Stimulated activated CD8-positive, alpha-beta memory T cell treated with anti-CD3 and anti-CD28 coated beads, Interleukin-12 subunit alpha, Interleukin-12 subunit beta, amount 100 ng/mL, for 24 hours (primary cell): ENCODE measurements around the gene PRG2.
A peak's percentile ranks its signal among the peaks of the same experiment; 100 is the strongest.

ENCODE experiments used
- DNase-seq: peaks from one replicate; pipeline ENCODE4 v3.0.0-alpha.2; 2020; ENCODE audit errors: extremely low read depth

PRG2 gene, protein sequence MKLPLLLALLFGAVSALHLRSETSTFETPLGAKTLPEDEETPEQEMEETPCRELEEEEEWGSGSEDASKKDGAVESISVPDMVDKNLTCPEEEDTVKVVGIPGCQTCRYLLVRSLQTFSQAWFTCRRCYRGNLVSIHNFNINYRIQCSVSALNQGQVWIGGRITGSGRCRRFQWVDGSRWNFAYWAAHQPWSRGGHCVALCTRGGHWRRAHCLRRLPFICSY

DNA sequence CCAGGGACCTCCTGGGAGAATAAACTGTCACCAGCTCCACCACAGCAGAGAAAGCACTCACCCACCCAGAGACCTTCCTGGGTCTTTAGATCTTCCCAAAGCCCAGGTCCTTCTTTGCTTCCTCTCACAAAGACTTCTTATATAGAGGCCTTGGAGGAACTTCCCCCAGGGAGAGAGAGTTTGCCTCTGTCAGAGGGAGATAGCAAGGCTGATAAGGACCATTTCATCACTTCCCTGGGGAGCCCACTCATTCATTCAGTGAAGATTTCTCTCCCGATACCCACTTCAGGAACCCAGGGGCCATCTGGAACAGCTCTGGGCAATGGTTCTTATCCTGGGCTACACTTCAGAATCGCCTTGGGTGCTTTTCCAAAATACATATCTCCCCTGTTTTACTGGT is at the start of gene PRG2:
Gene PRG2 (minus strand): TSS at position 116 of the 400 bp plus-strand sequence. CDS start 706 bp downstream, outside the sequence.
- no peak for DNase-seq

DNA sequence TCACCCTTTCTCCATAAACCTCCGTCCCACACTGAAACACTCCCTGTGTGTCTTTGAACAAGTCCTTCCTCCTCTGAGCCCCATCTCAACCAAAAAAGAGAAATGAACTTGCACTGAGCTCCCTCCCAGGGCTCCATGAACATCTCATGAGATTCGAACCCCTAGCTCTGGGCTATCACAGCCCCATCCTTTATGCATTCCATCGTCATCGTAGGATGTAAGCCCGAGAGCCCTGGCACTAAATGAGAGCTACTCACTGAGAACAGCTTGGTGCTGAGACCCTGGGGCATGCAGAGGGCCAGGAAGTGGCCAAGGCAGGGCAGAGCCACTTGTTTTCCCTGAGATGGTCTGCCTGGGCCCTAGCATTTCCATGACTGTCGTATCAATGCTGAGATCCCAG is 49.3 kb upstream of the PRG2 start:
- no peak for DNase-seq

DNA sequence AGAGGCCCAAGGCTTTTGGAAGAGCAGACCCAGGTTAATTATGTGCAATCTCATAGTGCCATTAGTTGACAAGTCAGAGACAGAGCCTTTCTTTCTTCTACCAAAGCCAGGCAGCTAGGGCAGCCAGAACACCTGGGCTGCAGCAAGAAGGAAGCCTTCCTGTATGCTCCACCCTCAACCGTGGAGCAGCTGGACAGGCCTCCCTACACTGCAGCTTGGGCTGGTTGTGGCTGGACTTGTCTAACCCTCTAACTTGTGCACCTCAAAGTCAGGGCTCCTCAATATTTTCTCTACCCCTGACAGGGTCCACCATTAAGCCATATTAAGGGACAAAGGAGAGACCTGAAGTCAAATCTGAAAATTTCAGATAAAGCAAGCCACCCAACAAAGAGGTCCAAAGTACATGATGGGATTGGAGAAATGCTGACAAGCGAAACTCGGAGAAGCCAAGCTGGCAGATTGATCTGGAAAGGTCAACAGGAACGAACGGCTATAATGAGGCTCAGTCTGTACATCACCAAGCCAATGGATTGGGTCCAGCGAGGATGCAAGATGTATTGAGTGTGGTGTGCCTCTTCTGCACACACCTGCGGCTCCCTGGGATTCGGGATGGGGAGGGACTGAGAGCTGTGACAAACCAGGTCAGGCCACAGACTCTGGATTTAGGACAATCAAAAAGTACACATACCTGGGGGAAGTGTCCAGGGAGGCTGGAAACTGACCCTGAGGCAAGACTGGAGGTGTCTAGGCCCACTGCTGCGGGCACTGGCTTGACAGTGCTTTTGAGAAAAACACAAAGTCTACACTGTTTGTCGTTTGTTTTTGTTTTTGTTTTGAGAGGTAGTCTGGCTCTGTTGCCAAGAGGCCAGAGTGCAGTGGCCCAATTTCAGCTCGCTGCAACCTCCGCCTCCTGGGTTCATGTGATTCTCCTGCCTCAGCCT is 48.2 kb upstream of the PRG2 start:
- DNase-seq = no peak

DNA sequence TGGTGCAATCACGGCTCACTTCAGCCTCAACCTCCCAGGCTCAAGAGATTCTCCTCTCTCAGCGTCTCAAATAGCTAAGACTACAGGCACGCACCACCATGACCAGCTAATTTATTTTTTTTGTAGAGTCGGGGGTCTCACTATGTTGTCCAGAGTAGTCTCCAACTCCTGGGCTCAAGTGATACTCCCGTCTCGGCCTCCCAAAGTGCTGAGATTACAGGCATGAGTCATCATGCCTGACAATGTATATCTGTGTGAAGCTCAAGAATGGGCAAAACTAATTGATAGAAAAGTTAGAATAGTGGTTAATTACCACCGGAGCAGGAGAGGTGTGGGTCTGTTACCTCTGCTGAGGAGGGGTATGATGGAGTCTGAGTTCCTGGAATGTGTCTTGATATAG is 45.6 kb upstream of the PRG2 start:
- no peak for DNase-seq

DNA sequence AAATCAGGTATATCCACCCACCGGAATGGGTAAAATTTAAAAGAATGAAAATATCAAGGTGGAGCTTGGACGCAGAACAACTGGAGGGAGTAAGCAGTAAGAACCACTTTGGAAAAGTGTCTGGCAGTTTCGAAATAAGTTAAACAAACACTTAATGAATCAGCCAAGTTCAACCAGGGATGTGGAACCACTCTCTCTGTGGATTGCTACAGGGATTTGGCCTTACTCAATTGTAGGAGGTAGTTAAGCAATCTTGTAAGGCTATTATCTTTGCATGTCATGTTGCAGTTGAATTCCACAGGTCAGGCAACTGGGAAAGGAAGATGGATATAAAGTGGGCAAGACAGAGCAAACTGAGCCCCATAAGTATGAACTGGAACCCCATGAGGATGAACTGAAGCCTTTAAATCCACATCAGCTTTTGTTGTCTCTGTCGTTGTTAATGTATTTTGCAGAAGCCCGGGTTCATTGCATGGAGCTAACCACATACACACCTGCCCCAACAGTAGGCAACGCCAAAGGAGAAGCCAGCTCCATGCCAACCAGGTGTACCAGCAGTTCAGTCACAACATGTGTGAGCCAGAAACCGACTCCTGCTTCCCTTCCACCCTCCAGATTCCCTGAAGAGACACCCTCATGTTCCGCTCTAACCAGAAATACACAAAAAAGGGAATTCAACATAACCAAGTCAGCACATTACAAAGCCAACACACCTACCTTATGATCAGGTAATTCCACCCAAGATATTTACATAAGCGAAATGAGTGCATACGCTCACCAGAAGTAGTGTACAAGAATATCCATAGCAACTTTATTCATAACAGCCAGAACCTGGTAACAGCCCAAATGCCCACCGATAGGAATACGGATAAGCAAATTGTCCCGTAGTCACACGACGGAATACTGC is 44.4 kb upstream of the PRG2 start:
- DNase-seq = no peak

DNA sequence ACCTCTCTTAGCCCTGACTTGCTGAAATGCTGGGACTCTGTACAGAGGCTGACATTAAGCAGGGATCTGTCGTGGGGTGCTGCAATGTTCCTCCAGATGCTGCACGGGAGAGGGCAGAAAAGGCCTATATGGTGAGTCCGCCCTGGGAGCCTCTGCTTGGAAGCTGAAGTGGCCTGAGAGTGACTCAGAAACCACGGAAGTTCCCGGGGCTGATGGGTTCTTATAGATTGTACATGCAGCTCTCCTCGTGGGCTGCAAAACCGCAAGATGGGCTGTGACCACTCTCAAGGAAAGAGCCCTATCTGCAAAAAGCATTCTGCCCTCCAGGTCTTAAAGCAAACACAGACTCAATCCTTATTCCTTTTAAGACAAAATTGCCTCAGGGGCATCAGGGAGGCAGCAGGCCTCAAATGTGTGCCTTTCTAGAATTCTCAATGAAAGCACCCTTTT is 42.3 kb upstream of the PRG2 start:
- no peak for DNase-seq

DNA sequence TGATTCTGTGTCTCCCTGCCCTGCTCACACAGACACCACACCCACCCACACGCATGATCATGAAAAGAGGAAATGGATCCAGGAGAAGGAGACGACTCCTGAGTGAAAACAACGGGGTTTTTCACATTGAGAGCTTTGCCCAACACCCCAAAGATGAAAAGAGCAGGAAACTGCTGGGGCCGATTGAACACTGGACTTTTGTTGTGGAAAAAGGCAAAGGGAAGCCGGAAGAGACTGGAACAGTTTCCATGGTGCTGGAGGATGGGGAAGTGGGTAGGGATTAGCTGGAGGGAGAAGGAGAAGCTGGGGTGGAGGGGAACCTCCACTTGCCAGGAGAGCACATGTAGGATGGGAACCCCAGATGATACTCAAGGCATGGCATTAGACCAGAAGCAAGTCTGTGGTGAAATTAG is 41.7 kb upstream of the PRG2 start:
- DNase-seq = no peak

DNA sequence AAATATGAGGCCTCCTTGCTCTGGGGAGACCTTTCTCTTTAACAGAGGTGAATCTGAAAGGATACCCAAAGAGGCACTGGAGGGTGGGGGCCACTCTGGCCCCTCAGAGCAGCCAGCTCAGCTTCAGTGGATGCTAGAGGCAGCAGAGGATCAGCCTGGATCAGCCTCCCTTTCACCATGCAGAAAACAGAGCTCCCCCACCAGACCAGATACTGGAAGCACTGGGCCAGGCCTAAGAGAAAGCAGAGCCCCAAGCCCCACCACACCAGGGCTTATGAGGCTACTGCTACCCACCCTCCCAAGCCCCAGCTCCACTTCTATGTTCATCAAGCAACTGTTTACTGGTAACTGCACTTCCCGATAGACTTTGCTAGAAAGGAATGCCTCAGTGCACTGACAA is 40.5 kb upstream of the PRG2 start:
- no peak for DNase-seq

DNA sequence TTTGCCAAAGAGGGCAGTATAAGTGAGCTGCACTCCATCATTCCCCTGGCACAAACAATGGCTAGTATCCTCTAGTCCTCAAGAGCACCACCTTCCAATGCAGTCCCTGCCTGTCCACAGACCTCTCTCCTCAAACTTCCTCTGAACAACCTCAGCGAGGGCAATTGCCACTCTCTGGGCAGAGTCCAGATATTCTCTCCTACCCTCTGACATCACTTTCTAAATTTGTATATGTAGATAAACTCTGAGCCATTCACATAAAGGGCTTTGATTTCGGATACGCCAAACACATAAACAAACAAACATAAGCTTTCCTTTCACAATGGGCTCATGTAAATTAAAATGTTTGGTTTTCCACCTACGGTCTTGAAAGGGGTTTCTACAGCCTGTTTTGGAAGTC is 39.5 kb upstream of the PRG2 start:
- DNase-seq = no peak

DNA sequence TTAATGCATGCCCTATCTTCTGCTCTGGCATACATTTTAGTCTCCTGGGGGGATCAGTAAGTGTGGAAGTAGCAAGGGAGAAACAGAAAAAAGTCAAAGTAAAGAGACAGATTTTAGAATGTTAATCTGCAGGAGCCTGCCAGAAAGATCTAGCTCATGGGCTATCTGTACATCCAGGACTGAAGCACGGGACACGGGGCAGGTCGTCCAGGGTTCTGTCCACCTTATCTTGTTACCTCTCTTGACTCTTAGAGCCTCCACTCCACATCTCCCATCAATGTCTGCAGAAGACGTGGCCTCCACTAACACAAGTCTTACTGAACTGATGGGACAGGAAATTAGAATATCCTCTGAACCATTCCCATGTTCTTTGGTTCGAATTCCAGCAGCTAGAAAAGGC is 38.2 kb upstream of the PRG2 start:
- DNase-seq = no peak

DNA sequence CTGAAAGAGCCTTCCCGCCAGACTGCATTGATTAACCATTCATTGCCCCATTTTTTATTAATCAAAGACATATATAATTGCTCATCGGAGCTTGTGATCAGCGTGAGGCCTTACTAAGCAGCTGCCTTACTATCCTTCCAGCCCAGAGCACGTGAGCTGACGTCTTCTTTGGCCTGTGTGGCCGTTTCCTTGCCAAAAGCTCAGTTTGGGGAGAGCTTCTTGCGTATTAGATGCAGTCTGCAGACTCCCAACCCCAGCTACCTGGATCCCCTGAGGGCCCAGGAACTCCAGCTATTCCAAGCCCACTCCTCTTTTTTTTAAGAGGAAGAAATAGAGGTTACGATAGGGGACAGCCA is 37.3 kb upstream of the PRG2 start:
- DNase-seq = no peak

DNA sequence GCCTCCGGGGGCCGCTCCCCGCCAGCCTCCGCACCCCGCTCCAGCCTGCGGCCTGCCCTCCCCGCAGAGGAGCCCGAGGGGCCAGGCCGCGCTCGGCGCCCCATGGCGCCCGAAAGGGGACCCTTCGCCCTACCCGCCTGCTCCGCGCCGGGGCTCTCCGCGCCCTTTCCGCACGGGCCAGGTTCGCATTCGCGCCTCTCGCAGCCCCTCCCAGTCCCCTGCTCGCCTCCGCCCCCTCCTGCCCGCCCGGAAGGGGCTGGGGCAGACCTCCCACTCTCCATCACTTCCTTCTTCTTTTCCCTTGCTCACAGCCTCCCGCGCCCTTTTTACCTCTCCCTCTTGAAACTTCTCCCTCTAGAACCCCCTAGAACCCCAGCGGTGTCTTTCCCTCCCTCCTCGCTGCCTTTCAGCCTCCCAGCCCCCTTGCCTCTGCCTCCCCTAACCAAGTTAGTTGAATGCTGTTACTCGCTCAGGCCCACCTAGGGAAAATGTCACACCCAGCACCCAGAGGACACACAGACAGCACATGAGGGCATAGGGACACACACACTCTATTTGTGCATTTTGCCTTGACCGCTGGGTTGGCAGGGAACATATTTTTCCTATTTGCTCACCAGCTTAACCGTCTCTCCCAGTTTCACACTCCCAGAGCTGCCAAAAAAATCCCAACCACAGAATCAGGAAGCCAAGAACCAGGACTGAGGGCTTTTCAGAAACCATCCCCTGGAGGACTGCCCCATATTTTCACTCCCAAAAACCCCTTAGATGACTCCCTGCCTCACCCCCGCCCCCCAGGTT is 36.7 kb upstream of the PRG2 start, which contains the start of gene SLC43A3:
Gene SLC43A3 (minus strand): TSS at position 193 of the 798 bp plus-strand sequence. CDS start 949 bp downstream, outside the sequence.
- DNase-seq = peak; percentile 52

DNA sequence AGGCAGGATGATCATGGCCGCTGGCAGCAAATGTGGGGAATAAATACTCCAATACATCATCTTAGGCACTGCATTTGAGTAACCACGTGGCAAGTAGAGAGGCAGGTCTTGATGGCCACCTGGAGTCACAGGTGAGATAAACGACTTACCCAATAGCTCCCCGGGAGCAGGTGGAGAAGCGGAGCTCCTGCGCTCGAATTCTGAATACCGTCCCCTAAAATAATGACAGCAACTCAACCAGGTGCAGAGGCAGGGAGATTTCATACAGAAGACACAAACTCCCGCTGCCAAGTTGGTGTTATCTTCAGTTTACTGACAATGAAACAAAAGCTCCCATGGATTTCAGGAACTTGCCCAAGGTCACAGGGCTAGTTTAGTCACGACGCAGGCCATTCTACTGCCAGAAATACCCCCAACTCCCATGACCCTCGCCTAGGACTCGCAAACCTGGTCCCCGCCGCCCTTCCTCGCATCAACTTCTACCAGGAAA is 36.0 kb upstream of the PRG2 start:
- no peak for DNase-seq

DNA sequence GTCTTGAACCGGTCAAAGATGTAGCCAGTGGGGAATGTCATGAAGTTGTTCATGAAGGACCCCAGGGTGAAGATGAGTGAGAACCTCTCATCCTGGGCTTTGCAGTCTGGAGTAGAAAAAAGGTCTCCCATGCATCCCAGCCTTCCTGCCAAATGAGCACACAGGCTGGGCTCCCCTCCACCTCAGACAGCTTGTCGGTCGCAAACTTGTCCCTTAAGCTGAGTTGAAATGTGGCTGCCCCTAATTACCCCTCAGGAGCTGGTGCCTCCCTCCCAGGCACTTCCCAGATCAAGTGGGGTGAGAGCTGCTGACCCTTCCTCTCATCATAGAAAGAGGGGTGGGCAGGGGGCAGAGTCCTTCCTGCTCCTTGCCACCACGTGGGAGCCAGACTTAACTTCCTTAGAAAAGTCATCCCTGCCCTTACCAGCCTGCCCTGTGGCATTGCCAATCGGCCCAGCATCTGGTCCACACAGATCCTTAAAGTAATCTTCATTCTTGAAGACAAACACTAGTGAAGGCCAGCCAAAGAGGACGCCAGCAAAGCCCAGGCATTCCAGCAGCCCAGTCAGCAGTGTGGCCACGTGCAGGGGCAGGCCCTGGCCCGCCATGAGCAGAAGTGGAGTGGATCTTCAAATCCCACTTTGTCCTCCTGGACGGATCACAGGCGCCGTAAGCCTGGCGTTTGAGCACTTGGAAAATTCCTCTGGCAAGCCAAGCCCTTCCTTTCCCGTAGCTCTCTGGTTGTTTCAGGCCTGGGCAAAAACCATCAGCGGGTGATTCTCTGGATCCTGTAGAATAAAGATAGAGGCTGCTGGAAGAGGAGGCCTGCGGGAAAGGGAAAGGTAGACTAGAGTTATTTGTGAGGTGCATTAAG is 35.4 kb upstream of the PRG2 start:
- DNase-seq = no peak

DNA sequence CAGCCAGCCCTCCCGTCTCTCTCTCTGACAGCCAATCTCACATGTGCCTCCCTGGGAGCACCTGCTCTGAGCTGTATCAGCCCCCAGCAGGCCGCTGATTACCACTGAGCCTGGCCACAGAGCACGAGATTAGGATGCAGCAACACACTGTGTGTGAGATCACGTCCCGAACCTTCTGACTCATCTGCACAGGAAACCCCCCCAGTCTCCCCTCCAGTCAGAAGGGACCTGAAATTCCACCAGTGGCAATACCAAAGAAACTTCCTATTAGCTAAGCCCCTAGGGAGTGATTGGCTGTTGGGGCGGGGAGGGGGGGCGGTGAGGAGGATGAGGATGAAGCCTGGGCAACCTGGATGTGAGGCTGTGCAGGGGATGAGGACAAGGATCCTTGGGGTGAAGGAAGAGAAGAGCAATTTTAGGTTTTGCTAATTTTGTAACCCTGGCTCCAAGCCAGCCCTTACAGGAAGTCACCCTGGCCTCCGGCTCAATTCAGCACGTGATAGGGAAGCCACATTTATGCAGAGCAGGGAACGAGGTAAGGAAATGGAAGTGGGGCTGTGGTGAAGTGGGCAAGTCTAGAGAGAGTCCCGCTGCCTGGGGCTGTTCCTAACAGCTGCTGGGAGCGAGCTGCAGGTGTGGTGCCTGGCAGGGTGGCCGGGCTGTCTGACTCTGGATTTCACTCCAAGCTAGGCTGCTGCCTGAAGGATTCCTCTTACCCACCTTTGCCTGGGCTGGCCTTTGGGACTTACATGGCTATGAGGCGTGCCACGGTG is 34.5 kb upstream of the PRG2 start:
- DNase-seq = peak; percentile 79

DNA sequence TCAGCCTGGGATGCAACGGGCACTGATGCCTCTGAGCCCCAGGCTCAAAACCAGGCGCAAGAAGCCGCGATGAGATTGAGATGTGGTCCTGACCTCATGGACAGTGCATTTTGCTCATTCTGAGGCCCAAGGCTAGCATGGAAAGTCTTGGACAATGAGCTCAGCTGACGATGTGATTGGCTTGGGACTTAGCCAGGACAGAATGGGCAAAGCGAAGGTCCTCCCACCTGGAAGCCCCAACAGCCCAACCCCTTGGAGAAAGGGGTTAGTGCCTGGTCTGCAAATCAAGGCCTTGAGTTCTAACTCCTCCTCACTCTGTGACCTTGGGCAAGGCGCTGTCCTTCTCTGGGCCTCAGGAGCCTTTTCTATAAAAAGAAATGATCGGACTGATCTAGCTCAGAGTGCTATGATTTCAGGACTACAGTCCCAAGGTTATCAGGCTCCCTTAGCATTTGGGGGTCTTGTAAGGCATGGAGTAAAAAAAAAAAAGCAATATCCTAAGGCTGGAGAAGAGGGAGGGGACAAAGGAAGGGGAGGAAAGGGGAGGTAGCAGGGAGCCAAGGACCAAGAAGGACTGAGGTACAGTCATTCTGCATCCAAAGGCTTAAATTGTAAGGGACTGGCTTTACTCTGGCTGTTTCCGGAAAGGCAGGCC is 33.8 kb upstream of the PRG2 start:
- DNase-seq = no peak

DNA sequence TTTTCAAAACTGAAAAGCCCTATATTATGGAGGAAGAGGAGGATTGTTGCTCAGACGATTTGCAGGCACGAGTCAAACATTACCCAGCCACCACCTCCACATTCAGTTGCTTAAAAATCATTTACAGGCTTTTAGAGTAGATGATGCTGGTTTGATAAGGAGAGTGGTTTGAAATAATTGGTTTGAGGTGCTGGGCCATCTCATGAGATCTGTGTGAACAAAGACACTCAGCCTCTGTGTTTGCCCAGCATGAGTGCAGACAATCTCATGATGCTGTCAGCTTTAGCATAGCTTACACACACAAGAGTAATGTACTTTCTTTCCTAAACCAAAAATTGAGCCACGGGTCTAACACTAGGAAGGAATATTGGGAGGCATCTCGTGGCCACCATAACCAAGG is 32.2 kb upstream of the PRG2 start:
- no peak for DNase-seq

DNA sequence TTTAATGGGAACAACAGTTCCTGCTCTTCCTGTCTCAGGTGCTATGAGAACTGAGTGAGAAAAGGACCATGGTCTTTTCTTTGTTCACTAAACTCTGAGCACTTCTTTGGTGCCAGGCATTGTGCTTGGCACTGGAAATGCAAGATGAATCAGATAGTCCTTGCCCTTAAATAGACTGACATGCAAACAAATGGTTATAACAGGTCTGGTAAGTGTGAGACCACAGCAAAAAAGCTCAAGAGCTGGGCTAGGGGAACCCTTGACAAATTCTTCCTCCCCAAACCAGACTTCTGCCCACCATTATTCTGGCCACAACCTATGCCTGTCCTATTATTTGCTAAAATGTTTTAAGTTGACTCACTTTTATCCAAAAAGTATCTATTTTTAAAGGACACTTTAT is 31.4 kb upstream of the PRG2 start:
- DNase-seq = no peak

DNA sequence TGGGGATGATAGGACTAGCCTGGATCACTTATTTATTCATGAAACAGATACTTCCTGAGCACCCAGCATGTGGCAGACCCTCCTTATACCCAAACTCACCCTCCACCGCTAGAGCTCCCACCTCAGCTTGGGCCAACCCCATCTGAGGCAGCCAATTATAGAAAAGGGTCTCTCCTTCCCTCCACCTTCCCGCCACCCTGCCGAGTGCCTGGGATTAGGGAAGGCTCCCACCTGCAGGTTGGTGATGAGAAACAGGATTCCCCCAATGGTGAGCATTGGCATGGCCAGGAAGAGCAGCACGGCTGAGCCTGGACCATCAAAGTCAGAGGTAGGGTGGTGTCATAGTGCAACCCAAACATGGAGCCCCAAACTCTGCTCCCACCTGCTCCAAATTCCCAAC is 30.6 kb upstream of the PRG2 start:
- DNase-seq = no peak
